ENCODE data around the gene KLF18. TPM values are rescaled to one million over a fixed set of nuclear protein-coding genes. Genes with fewer than 3 reads are reported as not detected.

The KLF18 gene
- total RNA-seq, 1 experiment from 2014 or later = 0.07 TPM

- CTCF ChIA-PET = no interaction called here
- Histone ChIP-seq H3K27me3 (ENCODE audit: insufficient read depth, low read length) (no peaks in the 10 kb centered on the region), H3K4me1 (ENCODE audit: control insufficient read depth in 1 of 2, insufficient read depth in 2 of 2, low read length in 2 of 2) (no peaks in the 10 kb centered on the region), H3K9ac (ENCODE audit: low read length) (no peak overlapping the region), H3K4me3 (replicated peaks in 1 of 2; ENCODE audit: low read depth in 1 of 2, low read length in 2 of 2) (no peak overlapping the region), H3K27ac (ENCODE audit: low read depth, low read length) (no peak overlapping the region), H3K36me3 (ENCODE audit: control insufficient read depth in 1 of 2, insufficient read depth in 2 of 2, low read length in 2 of 2) (no peaks in the 10 kb centered on the region), H2AFZ (ENCODE audit: low read depth, low read length, poor library complexity, severe bottlenecking) (no peak overlapping the region), H3K9me3 (ENCODE audit: control insufficient read depth in 1 of 2, insufficient read depth in 1 of 2, low read depth in 1 of 2, low read length in 2 of 2) (no peaks in the 10 kb centered on the region), H3K9me2 (ENCODE audit: insufficient read depth) (no peaks in the 10 kb centered on the region), H3K4me2 (ENCODE audit: low read length) (no peak overlapping the region), H3K79me2 (ENCODE audit: insufficient read depth, low read length) (no peaks in the 10 kb centered on the region), H4K20me1 (ENCODE audit: insufficient read depth) (no peaks in the 10 kb centered on the region)
- DNase-seq (ENCODE audit: low read depth, low spot score) (no peak), ATAC-seq (no peak)
- no TSS peak for BruUV-seq (replicated peaks)
- no peak for TF ChIP-seq EZH2 (IDR thresholded peaks at IDR 0.05)
- no peak for TF ChIP-seq POLR2A (IDR thresholded peaks at IDR 0.05; ENCODE audit: borderline replicate concordance, extremely low read depth, insufficient read depth, insufficient read length)
- no peak for TF ChIP-seq ELF1 (IDR thresholded peaks at IDR 0.05; ENCODE audit: borderline replicate concordance, low read depth)
- no peak for TF ChIP-seq POLR2AphosphoS5 (IDR thresholded peaks at IDR 0.05; ENCODE audit: low read depth, low read length)
- no peak for TF ChIP-seq ZFX (IDR thresholded peaks at IDR 0.05)
- TF ChIP-seq JUND (IDR thresholded peaks at IDR 0.05) = no peak
- TF ChIP-seq RAD21 (IDR thresholded peaks at IDR 0.05; ENCODE audit: low read depth) = no peak
- TF ChIP-seq, protein P1, sequence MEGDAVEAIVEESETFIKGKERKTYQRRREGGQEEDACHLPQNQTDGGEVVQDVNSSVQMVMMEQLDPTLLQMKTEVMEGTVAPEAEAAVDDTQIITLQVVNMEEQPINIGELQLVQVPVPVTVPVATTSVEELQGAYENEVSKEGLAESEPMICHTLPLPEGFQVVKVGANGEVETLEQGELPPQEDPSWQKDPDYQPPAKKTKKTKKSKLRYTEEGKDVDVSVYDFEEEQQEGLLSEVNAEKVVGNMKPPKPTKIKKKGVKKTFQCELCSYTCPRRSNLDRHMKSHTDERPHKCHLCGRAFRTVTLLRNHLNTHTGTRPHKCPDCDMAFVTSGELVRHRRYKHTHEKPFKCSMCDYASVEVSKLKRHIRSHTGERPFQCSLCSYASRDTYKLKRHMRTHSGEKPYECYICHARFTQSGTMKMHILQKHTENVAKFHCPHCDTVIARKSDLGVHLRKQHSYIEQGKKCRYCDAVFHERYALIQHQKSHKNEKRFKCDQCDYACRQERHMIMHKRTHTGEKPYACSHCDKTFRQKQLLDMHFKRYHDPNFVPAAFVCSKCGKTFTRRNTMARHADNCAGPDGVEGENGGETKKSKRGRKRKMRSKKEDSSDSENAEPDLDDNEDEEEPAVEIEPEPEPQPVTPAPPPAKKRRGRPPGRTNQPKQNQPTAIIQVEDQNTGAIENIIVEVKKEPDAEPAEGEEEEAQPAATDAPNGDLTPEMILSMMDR (IDR thresholded peaks at IDR 0.05 in 2 of 3, conservative IDR thresholded peaks at IDR 0.05 in 1 of 3; ENCODE audit: borderline replicate concordance in 1 of 3, insufficient read depth in 1 of 3, low read depth in 2 of 3, low read length in 2 of 3) = no peak
- no peak for TF ChIP-seq FOSL1 (IDR thresholded peaks at IDR 0.05; ENCODE audit: low read depth)
- TF ChIP-seq CBX3 (IDR thresholded peaks at IDR 0.05; ENCODE audit: low read depth) = no peak
- no peak for TF ChIP-seq EZH2phosphoT487 (IDR thresholded peaks at IDR 0.05; ENCODE audit: borderline replicate concordance)
- no peak for TF ChIP-seq ZNF274 (IDR thresholded peaks at IDR 0.05; ENCODE audit: low read depth, low read length)
- TF ChIP-seq, protein P2, sequence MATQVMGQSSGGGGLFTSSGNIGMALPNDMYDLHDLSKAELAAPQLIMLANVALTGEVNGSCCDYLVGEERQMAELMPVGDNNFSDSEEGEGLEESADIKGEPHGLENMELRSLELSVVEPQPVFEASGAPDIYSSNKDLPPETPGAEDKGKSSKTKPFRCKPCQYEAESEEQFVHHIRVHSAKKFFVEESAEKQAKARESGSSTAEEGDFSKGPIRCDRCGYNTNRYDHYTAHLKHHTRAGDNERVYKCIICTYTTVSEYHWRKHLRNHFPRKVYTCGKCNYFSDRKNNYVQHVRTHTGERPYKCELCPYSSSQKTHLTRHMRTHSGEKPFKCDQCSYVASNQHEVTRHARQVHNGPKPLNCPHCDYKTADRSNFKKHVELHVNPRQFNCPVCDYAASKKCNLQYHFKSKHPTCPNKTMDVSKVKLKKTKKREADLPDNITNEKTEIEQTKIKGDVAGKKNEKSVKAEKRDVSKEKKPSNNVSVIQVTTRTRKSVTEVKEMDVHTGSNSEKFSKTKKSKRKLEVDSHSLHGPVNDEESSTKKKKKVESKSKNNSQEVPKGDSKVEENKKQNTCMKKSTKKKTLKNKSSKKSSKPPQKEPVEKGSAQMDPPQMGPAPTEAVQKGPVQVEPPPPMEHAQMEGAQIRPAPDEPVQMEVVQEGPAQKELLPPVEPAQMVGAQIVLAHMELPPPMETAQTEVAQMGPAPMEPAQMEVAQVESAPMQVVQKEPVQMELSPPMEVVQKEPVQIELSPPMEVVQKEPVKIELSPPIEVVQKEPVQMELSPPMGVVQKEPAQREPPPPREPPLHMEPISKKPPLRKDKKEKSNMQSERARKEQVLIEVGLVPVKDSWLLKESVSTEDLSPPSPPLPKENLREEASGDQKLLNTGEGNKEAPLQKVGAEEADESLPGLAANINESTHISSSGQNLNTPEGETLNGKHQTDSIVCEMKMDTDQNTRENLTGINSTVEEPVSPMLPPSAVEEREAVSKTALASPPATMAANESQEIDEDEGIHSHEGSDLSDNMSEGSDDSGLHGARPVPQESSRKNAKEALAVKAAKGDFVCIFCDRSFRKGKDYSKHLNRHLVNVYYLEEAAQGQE (IDR thresholded peaks at IDR 0.05; ENCODE audit: low read depth) = no peak
- no peak for TF ChIP-seq SRF (IDR thresholded peaks at IDR 0.05; ENCODE audit: low read depth)
- TF ChIP-seq TCF7L2 (IDR thresholded peaks at IDR 0.05; ENCODE audit: borderline replicate concordance, extremely low read depth, insufficient read depth, insufficient read length) = no peak
- no peak for TF ChIP-seq CEBPB (IDR thresholded peaks at IDR 0.05; ENCODE audit: low read depth)
- no peak for TF ChIP-seq SIN3A (IDR thresholded peaks at IDR 0.05; ENCODE audit: low read depth)
- TF ChIP-seq EGR1 (IDR thresholded peaks at IDR 0.05; ENCODE audit: low read depth) = no peak
- RAD21 ChIA-PET (ENCODE audit: low non-redundant PET in 1 of 2, low total read pairs in 2 of 2, uncharacterized antibody in 2 of 2, unreplicated experiment in 2 of 2) = no interaction called here
- intact Hi-C loops (cut with micrococcal nuclease) = no loop called here
- POLR2A ChIA-PET = no interaction called here
Observed at GRCh38 chr1:44129616-44130500, 11.6 kb downstream of the KLF18 start.
